ENCODE data around the gene TSPAN14. TPM values are rescaled to one million over a fixed set of nuclear protein-coding genes. Genes with fewer than 3 reads are reported as not detected.

The TSPAN14 gene
- total and polyA plus RNA-seq, 10 of the 15 experiments (the other 5 are each of a cell fraction or from before 2014, with no cell fraction given) = 2.5 to 31.7 (median 17.9) TPM

DNA sequence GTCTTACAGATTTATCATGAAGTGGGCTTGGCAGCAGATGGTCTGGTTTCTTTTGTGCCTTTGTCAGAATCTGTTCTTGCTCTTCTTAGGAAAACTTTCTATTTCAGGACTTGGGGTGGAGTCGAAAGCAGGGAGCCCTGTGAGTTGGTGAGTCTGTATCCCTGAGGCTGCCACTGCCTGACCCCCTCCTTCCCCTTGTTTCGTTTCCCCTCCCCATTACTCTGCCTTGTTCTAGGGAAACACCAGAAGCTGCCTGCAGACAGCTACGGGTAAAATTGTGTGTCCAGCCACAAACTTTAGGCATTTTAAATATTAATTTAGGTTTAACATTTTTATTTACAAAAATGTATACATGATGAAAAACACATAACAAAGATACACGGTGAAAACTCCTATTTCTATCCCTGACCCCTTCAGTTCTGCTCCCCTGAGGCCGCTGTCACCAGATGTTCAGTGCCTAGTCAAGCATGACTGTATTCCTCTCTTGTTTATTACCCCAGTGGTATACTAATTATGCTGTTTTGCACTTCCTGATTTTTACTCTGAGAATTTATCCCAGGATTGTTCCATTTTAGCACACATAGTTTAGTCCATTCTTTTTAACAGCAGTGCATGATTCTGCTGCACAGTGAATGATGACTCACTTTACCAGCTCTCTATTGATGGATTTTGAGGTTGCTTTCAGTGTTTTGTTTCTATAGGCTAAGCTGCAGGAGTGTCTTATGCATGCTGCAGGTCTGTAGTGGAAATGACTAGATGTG is 9.1 kb downstream of the TSPAN14 start (continued):
- TF ChIP-seq, protein P1, sequence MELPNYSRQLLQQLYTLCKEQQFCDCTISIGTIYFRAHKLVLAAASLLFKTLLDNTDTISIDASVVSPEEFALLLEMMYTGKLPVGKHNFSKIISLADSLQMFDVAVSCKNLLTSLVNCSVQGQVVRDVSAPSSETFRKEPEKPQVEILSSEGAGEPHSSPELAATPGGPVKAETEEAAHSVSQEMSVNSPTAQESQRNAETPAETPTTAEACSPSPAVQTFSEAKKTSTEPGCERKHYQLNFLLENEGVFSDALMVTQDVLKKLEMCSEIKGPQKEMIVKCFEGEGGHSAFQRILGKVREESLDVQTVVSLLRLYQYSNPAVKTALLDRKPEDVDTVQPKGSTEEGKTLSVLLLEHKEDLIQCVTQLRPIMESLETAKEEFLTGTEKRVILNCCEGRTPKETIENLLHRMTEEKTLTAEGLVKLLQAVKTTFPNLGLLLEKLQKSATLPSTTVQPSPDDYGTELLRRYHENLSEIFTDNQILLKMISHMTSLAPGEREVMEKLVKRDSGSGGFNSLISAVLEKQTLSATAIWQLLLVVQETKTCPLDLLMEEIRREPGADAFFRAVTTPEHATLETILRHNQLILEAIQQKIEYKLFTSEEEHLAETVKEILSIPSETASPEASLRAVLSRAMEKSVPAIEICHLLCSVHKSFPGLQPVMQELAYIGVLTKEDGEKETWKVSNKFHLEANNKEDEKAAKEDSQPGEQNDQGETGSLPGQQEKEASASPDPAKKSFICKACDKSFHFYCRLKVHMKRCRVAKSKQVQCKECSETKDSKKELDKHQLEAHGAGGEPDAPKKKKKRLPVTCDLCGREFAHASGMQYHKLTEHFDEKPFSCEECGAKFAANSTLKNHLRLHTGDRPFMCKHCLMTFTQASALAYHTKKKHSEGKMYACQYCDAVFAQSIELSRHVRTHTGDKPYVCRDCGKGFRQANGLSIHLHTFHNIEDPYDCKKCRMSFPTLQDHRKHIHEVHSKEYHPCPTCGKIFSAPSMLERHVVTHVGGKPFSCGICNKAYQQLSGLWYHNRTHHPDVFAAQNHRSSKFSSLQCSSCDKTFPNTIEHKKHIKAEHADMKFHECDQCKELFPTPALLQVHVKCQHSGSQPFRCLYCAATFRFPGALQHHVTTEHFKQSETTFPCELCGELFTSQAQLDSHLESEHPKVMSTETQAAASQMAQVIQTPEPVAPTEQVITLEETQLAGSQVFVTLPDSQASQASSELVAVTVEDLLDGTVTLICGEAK (IDR thresholded peaks at IDR 0.05; ENCODE audit: borderline replicate concordance) = no peak
- TF ChIP-seq GATAD2B (conservative IDR thresholded peaks at IDR 0.05; ENCODE audit: low read depth) = no peak
- TF ChIP-seq POLR2A (IDR thresholded peaks at IDR 0.05; ENCODE audit: low read depth, low read length) = no peak
- TF ChIP-seq SRF (IDR thresholded peaks at IDR 0.05; ENCODE audit: low read depth in 2 of 2, low read length in 2 of 2) = no peak
- peak; percentile 28; the same call in 1 of the 2 replicates for TF ChIP-seq BMI1 (IDR thresholded peaks at IDR 0.05; ENCODE audit: borderline replicate concordance)
- TF ChIP-seq BCL11A (IDR thresholded peaks at IDR 0.05; ENCODE audit: low read depth, low read length) = no peak
- no peak for TF ChIP-seq KLF5 (IDR thresholded peaks at IDR 0.05; ENCODE audit: partially characterized antibody)
- TF ChIP-seq PAX5 (IDR thresholded peaks at IDR 0.05; ENCODE audit: borderline replicate concordance, low read depth, low read length) = peak; percentile 97
- peak; percentile 15; the same call in 1 of the 2 replicates for TF ChIP-seq JUNB (IDR thresholded peaks at IDR 0.05)
- peak; percentile 89 for TF ChIP-seq MEF2B (IDR thresholded peaks at IDR 0.05; ENCODE audit: partially characterized antibody, poor library complexity, severe bottlenecking)
- TF ChIP-seq KDM1A (IDR thresholded peaks at IDR 0.05; ENCODE audit: borderline replicate concordance) = no peak
- TF ChIP-seq, protein P2, sequence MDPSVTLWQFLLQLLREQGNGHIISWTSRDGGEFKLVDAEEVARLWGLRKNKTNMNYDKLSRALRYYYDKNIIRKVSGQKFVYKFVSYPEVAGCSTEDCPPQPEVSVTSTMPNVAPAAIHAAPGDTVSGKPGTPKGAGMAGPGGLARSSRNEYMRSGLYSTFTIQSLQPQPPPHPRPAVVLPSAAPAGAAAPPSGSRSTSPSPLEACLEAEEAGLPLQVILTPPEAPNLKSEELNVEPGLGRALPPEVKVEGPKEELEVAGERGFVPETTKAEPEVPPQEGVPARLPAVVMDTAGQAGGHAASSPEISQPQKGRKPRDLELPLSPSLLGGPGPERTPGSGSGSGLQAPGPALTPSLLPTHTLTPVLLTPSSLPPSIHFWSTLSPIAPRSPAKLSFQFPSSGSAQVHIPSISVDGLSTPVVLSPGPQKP (IDR thresholded peaks at IDR 0.05; ENCODE audit: low read depth, low read length) = no peak
- TF ChIP-seq ZNF622 (IDR thresholded peaks at IDR 0.05) = no peak
- TF ChIP-seq NFYA (IDR thresholded peaks at IDR 0.05; ENCODE audit: borderline replicate concordance, low read depth, low read length) = no peak
- TF ChIP-seq, protein P3, sequence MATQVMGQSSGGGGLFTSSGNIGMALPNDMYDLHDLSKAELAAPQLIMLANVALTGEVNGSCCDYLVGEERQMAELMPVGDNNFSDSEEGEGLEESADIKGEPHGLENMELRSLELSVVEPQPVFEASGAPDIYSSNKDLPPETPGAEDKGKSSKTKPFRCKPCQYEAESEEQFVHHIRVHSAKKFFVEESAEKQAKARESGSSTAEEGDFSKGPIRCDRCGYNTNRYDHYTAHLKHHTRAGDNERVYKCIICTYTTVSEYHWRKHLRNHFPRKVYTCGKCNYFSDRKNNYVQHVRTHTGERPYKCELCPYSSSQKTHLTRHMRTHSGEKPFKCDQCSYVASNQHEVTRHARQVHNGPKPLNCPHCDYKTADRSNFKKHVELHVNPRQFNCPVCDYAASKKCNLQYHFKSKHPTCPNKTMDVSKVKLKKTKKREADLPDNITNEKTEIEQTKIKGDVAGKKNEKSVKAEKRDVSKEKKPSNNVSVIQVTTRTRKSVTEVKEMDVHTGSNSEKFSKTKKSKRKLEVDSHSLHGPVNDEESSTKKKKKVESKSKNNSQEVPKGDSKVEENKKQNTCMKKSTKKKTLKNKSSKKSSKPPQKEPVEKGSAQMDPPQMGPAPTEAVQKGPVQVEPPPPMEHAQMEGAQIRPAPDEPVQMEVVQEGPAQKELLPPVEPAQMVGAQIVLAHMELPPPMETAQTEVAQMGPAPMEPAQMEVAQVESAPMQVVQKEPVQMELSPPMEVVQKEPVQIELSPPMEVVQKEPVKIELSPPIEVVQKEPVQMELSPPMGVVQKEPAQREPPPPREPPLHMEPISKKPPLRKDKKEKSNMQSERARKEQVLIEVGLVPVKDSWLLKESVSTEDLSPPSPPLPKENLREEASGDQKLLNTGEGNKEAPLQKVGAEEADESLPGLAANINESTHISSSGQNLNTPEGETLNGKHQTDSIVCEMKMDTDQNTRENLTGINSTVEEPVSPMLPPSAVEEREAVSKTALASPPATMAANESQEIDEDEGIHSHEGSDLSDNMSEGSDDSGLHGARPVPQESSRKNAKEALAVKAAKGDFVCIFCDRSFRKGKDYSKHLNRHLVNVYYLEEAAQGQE (IDR thresholded peaks at IDR 0.05; ENCODE audit: low read depth, low read length) = no peak
- TF ChIP-seq MYB (IDR thresholded peaks at IDR 0.05; ENCODE audit: borderline replicate concordance, low read depth, low read length) = no peak
- TF ChIP-seq HDGF (IDR thresholded peaks at IDR 0.05) = no peak
- TF ChIP-seq BACH1 (IDR thresholded peaks at IDR 0.05; ENCODE audit: borderline replicate concordance) = no peak
- TF ChIP-seq HDAC2 (IDR thresholded peaks at IDR 0.05) = no peak
- no peak for TF ChIP-seq CBX3 (IDR thresholded peaks at IDR 0.05; ENCODE audit: borderline replicate concordance, low read depth)
- TF ChIP-seq ZBED1 (IDR thresholded peaks at IDR 0.05; ENCODE audit: borderline replicate concordance) = no peak
- peak; percentile 65 for TF ChIP-seq IKZF1 (conservative IDR thresholded peaks at IDR 0.05)
- no peak for TF ChIP-seq JUND (IDR thresholded peaks at IDR 0.05; ENCODE audit: low read depth, low read length)
